ENCODE data around the gene NXF1.

- TF ChIP-seq, protein P1, sequence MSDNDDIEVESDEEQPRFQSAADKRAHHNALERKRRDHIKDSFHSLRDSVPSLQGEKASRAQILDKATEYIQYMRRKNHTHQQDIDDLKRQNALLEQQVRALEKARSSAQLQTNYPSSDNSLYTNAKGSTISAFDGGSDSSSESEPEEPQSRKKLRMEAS (IDR thresholded peaks at IDR 0.05; ENCODE audit: low read depth) = no peak
- no peak for TF ChIP-seq CTCF (IDR thresholded peaks at IDR 0.05)
- no peak for TF ChIP-seq EZH2phosphoT487 (IDR thresholded peaks at IDR 0.05; ENCODE audit: borderline replicate concordance, low read depth)
- TF ChIP-seq NFIC (IDR thresholded peaks at IDR 0.05; ENCODE audit: borderline replicate concordance) = no peak
Observed at GRCh38 chr11:62752994-62753735, 52.1 kb downstream of the NXF1 start.

Data from SK-N-SH (cell line).